HG02610 (cell line): Measurements from ENCODE around the gene MAP2.
"Not testable (repeated sequence)": the region's sequence is repeated elsewhere in the genome, so short reads cannot be mapped to it uniquely, and the experiment has no call there.

Experiments used
- ATAC-seq: cut with Tn5 transposase; IDR thresholded peaks from one replicate; pipeline ENCODE4 v1.9.1; 2021; ENCODE audit warnings: mild to moderate bottlenecking, moderate library complexity; ENCODE audit not compliant: unreplicated experiment

Gene MAP2

DNA sequence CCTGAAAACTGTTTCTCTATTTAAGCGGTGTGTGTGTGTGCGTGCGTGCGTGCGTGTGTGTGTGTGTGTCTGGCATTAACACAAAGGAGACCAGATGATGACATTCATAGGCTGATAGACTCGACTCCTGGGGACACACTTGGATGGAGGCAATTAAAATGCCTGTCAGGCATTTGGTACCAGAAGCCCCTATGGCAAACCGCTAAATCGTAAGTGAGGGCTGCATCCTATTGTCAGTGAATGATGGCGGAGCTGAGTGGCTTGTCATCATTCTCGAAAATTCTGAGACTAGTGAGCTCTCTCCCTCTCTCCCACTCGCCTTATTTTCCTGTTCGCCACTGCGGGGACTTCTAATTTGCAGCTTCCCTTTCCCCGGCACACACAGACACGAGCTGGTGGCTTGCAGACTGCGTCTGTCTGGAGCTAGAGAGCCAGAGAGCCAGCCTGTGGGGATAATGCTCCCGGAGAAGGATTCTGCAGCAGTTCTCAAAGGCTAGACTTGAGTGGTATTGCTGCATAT is 155.4 kb downstream of the MAP2 start:
- no peak for ATAC-seq

GRCh38 chr2:209581040-209581439 is 157.2 kb downstream of the MAP2 start:
- ATAC-seq: no peak

GRCh38 chr2:209582281-209582680 is 158.4 kb downstream of the MAP2 start:
- ATAC-seq: no peak

GRCh38 chr2:209584472-209584871 is 160.6 kb downstream of the MAP2 start:
- no peak for ATAC-seq

GRCh38 chr2:209584915-209585314 is 161.1 kb downstream of the MAP2 start:
- no peak for ATAC-seq

DNA sequence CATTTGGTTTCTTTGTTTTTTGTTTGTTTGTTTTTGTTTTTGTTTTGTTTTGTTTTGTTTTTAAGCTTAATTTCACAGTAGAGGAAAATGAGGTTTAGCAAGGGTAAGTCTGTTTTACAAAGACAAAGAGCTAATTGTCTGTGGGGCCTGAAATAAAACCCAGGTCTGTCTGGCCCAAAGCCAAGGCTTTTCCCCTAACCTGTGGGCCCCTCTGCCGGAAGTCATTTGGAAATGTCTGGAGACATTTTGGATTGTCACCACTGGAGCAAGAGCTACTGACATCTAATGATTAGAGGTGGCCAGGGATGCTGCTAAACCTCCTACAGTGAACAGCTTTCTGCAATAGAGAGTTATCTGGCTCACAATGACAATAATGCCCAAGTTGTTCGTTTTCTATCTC is 167.2 kb downstream of the MAP2 start:
- no peak for ATAC-seq

- no peak for ATAC-seq
Observed at GRCh38 chr2:209592106-209592505, 168.3 kb downstream of the MAP2 start.

GRCh38 chr2:209593930-209594329 is 170.1 kb downstream of the MAP2 start:
- no peak for ATAC-seq

DNA sequence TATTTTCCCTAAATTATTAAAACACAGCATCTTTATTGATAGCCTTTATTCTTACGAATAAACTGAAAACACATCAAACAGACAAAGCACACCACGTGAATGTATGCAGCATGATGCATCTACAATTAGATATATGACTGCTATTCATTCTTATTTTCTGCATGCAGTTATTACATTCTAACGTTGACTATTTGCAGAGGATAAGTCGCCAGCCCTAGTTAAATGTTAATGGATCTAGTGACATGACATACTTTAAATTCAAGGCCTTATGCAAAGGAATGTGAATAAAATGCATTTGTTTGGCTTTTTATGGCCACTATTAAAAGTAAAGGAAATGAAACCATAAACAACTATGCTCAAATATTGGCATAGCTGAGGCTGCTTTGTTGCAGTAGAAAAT is 172.4 kb downstream of the MAP2 start:
- no peak for ATAC-seq

- ATAC-seq: not testable (repeated sequence)
Observed at GRCh38 chr2:209598227-209598626, 174.4 kb downstream of the MAP2 start.

GRCh38 chr2:209600341-209601171 is 176.7 kb downstream of the MAP2 start:
- no peak for ATAC-seq

DNA sequence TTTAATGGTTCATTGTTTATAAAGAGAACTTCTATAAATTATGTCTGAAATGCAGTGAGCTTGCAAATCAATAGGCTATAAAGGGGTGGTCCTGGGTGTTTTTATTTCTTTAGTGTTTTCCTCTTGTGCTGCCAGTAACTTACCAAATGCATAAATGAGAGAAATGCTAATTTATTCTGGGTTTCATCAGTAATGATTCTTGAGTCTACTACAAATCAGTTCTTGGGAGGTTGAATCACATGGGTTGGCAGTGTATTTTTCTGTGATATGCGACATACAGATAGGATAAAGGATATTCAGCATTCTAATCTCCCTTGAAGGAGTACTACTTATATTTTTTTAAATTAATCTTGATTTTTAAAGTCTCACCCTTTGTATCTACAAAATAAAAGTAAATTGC is 177.7 kb downstream of the MAP2 start:
- ATAC-seq: no peak

GRCh38 chr2:209602259-209602658 is 178.4 kb downstream of the MAP2 start:
- no peak for ATAC-seq

DNA sequence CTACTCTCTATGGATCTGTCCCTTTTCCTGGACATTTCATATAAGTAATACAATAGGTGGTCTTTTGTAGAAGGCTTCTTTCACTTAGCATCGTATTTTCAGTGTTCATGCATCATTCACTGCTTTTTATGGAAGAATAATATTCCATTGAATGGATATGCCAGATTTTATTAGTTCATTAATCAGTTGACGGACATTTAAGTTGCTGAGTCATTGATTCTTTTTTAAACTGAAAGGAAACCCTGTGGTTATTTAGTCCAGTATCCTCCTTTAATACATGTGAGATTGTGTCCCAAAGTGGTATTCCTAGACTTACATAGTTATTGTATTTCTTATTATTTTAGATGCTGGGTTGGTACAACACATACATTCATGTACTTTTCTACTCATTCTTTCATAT is 185.7 kb downstream of the MAP2 start:
- ATAC-seq: no peak

GRCh38 chr2:209610631-209611030 is 186.8 kb downstream of the MAP2 start:
- ATAC-seq: no peak

- no peak for ATAC-seq
Observed at GRCh38 chr2:209613649-209614305, 189.9 kb downstream of the MAP2 start.

DNA sequence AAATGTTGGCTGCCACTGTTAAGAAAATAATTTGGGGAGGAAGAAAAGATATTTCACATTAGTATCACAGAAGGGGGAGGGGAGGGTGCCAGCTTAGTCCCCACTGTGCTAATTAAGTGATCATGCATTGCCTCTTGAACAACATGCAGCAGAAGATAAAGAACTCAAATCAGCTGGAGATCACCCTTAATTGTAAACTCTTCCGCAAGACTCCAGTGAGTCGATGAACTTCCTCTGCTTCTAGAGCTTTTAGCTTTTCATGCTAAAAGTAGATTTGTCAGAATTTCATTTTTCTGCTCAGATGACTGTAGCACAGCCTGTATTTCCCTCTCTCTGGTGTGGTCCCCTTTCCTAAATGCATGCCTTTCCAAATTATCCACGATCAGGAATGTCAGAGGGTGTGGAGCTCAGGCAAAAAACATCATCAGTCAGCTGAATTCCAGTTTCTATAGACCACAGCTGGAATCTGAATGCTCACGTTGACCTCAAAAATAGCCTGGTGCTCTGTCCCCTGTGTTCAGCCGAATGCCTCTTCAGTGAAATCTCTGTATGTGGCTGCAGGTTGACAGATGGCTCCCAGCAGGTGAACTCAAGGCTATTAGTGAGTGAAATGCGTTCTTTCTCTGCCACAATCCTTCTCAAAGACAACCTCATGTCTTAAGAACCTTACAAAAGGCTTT is 191.0 kb downstream of the MAP2 start:
- no peak for ATAC-seq

DNA sequence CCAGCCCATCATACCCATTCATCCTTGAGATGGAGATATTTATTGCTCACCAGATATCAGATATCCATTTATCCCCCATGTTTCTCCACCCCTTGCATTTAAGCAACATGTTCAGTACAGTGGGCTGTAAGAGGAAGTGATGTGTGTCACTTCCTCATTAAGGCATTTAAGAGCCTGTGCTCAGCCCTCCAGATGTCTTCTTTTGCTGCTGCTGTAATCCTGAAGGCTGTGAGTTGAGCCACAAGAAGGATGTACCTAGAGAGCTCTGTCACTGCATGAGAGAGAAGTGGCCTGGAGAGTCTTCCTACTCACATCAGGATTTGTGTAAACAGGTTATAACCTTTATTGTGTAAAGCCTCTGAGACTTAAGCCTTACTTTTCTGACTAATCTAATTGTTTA is 195.9 kb downstream of the MAP2 start:
- peak; percentile 68 for ATAC-seq

- no peak for ATAC-seq
Observed at GRCh38 chr2:209624192-209624938, 200.5 kb downstream of the MAP2 start.

DNA sequence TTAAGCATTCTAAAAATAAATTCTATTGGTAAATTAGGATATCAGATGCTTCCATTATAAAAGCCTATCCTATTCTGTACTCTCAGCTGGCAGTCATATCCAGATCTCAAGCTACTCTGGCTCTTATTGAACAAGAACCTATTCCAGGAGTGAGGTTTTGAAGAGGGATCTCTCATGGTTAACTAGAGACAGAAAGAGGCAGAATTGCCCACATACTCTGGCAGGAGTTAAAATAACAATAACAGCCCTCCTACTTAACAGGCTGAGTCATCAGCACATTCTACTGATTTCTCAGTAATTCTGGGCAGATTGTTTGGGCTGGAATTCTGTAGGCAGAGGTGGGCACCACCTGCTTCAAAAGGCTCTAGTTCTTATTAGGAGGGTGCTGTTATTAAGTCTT is 205.8 kb downstream of the MAP2 start:
- ATAC-seq: no peak

- no peak for ATAC-seq
Observed at GRCh38 chr2:209633911-209634310, 210.1 kb downstream of the MAP2 start.
